Osteocyte (in vitro differentiated cells): ENCODE results near the gene NFE2. TPM values are rescaled to one million over a fixed set of nuclear protein-coding genes. Genes with fewer than 3 reads are reported as not detected.

ENCODE experiments used
- DNase-seq: peaks from one replicate; pipeline ENCODE4 v3.0.0; 2021; ENCODE audit warnings: mixed read lengths; ENCODE audit not compliant: unreplicated experiment; ENCODE audit errors: extremely low spot score
- H3K27ac Mint-ChIP-seq: one replicate; pipeline ENCODE4 v1.8.0; 2021; ENCODE audit warnings: mild to moderate bottlenecking, mixed read lengths; ENCODE audit not compliant: unreplicated experiment
- H3K27me3 Mint-ChIP-seq: one replicate; pipeline ENCODE4 v1.8.0; 2021; ENCODE audit warnings: mixed read lengths; ENCODE audit not compliant: unreplicated experiment
- H3K36me3 Mint-ChIP-seq: one replicate; pipeline ENCODE4 v1.8.0; 2021; ENCODE audit warnings: mixed read lengths; ENCODE audit not compliant: unreplicated experiment
- H3K4me1 Mint-ChIP-seq: one replicate; pipeline ENCODE4 v1.8.0; 2021; ENCODE audit warnings: mixed read lengths; ENCODE audit not compliant: unreplicated experiment
- H3K4me3 Mint-ChIP-seq: one replicate; pipeline ENCODE4 v1.8.0; 2021; ENCODE audit warnings: mild to moderate bottlenecking, moderate library complexity, mixed read lengths; ENCODE audit not compliant: unreplicated experiment
- H3K9me3 Mint-ChIP-seq: one replicate; pipeline ENCODE4 v1.8.0; 2021; ENCODE audit warnings: mixed read lengths; ENCODE audit not compliant: unreplicated experiment
- CTCF ChIP-seq: fragments of 200-600 bp; sonication (generic); IDR thresholded peaks from 2 replicates; pipeline ENCODE4 v1.5.0; 2021; ENCODE audit warnings: antibody characterized with exemption, mild to moderate bottlenecking, moderate library complexity
- long read RNA-seq: library from polyadenylated mRNA; unstranded; transcript quantifications from one replicate; pipeline ENCODE4 v2.0.0, GENCODE V29; 2021
- total RNA-seq: library from RNA; stranded (reverse); gene quantifications from 2 replicates; pipeline ENCODE4 v1.2.1, GENCODE V29; 2021

Gene NFE2
- 0.30 TPM in 1 of 2 replicates, not detected in the other for total RNA-seq
- long read RNA-seq = 0 reads

DNA sequence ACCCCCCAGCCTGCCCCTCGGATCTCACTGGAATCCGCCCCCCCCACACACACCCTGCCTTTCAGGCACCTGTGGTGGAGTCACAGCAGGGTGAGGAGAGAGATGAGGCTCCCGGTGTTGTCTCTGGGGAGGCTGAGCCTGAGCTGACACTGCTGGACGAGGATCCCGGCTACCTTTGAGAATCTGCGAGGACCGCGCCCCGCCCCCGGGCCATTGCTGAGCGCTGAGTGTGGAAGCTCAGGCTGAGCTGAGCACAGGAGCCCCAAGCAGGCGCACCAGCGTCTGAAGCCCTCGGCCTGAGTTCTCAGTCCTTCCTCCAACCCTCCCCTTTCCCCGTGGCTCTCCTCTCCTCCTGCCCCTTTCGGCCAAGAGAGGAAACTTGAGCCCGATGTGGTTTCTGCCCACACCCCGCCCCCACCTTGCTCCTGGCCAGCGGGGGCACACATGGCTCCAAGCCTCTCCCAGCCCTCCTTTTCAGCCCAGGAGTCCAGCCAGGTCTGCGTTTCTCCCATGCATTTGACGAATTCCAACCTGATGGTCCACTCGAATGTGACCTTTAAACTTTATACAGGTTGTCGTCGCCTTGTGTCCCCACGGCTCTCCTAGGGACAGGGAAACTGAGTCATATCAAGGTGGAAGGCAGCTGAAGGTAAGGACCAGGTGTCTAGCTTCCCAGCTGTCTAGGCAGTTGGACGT lies at the start of gene NFE2:
NFE2 (minus strand) TSS at position 284 of the 696 bp plus-strand sequence. CDS start 5,767 bp downstream, outside the sequence.
- no peaks in the 10 kb centered on the region for H3K9me3 Mint-ChIP-seq
- H3K36me3 Mint-ChIP-seq = no peaks in the 10 kb centered on the region
- peak; percentile 89 for DNase-seq
- H3K27ac Mint-ChIP-seq = no peak within 1 kb of the TSS
- peak within 1 kb of the TSS; percentile 60 for H3K4me3 Mint-ChIP-seq
- H3K27me3 Mint-ChIP-seq = peaks cover 9% of the 10 kb centered on the region
- H3K4me1 Mint-ChIP-seq = peaks cover 33% of the 10 kb centered on the region
- TF ChIP-seq CTCF = no peak

DNA sequence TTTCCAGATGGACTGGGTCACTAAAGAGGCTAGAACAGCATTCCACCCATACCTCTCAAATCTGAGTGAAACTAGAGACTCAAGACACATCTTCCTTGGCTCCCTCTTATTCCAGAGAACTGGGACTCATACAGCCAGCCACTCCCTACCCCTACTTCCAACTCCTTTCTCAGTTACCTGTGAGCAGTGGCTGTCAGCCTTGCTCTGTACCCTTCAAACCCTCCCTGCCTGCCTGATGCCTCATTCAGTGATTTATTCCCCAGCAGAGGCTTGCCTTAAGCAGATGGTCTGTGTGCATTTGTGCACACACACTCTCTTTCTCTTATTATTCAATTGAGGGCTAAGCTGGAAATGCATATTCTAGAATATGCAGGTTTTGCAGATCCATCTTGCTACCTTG lies 48.9 kb upstream of the NFE2 start:
- Mint-ChIP-seq H3K4me3 (no peak overlapping the region), H3K4me1 (peaks cover 11% of the 10 kb centered on the region), H3K9me3 (no peaks in the 10 kb centered on the region), H3K36me3 (peaks cover 51% of the 10 kb centered on the region), H3K27ac (no peak overlapping the region), H3K27me3 (no peaks in the 10 kb centered on the region)
- DNase-seq = no peak
- TF ChIP-seq CTCF = no peak

GRCh38 chr12:54349036-54349435 lies 48.2 kb upstream of the NFE2 start:
- no peaks in the 10 kb centered on the region for H3K27me3 Mint-ChIP-seq
- H3K4me1 Mint-ChIP-seq = peaks cover 10% of the 10 kb centered on the region
- DNase-seq = no peak
- no peak overlapping the region for H3K4me3 Mint-ChIP-seq
- H3K27ac Mint-ChIP-seq = no peak overlapping the region
- H3K9me3 Mint-ChIP-seq = no peaks in the 10 kb centered on the region
- TF ChIP-seq CTCF = no peak
- H3K36me3 Mint-ChIP-seq = peaks cover 51% of the 10 kb centered on the region

DNA sequence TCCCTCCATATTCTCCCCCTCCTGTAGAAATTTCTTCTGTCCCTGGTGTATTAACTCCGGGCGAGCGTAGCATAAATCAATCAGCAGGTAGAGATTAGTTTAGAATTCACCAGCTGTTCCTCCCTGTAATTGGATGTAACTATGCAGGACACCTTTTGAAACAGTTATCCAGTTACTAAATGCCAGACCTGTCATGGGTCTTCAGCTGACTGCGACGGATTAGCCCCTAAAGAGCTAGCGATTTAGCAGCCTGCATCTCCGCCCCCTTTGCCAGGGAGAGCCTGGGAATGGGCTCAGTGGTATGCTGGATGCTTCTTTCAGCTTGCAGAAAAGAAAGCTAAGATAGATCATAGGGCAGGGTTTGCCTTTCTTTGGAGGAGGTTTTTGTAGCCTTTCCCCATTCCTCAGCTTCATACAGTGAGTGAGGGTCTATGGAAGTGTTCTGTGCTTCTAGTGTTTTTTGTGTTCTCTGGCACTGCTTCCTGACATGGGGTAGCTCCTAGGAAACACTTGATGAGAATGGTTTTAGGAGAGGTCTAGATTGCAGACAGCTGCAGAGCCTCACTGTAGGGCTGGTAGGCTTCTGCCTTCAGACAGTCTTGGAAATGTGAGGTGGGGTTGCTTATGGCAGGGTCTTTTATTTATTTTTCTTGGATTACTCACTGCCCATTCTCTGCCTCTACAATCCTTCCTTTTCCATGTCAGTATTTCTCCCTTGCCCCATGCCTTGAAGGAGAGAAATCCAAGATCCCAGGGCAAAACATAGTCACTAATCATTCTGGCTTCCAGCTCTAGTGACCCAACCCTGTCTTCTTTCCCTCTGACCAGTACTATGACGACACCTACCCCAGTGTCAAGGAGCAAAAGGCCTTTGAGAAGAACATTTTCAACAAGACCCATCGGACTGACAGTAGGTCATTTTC lies 40.8 kb upstream of the NFE2 start:
- DNase-seq = no peak
- Mint-ChIP-seq H3K4me1 (peaks cover 7% of the 10 kb centered on the region), H3K27me3 (no peaks in the 10 kb centered on the region), H3K36me3 (peaks cover 37% of the 10 kb centered on the region), H3K9me3 (no peaks in the 10 kb centered on the region), H3K4me3 (no peak overlapping the region), H3K27ac (no peak overlapping the region)
- TF ChIP-seq CTCF = no peak

DNA sequence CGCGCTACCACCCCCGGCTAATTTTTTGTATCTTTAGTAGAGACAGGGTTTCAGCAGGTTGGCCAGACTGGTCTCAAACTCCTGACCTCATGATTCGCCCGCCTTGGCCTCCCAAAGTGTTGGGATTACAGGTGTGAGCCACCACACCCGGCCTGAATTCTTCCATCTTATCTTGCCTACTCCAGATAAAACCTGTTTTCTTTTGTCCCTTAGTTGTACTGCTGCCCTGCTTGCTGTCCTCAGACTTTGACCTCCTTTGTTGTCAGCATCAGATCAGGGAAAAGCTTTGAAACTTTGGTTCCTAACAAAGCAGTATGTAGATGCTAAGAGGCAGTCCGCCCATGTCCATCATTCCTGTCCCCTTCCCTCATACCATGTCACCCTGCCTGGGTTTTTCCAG lies 40.0 kb upstream of the NFE2 start:
- Mint-ChIP-seq H3K27ac (no peak overlapping the region), H3K4me3 (no peak overlapping the region)

More for the DNA sequence above, 40.0 kb upstream of the NFE2 start:
- TF ChIP-seq CTCF = no peak
- Mint-ChIP-seq H3K27me3 (no peaks in the 10 kb centered on the region), H3K9me3 (no peaks in the 10 kb centered on the region), H3K4me1 (peaks cover 7% of the 10 kb centered on the region), H3K36me3 (peaks cover 35% of the 10 kb centered on the region)
- DNase-seq = no peak
